ENCODE data around the gene ABI2.

- no peak for TF ChIP-seq CTCF (conservative IDR thresholded peaks at IDR 0.05)
- no peak for TF ChIP-seq ZFX (IDR thresholded peaks at IDR 0.05)
Observed at GRCh38 chr2:203412546-203413331, 84.5 kb downstream of the ABI2 start.

Data from C4-2B (cell line).